ENCODE measurements around the gene BAHD1.

The BAHD1 gene

GRCh38 chr15:40489274-40490175 lies 48.8 kb downstream of the BAHD1 start:
- DNase-seq, result no peak

- DNase-seq, result no peak
These were observed 52.5 kb downstream of the BAHD1 start for GRCh38 chr15:40493089-40493840.

DNA sequence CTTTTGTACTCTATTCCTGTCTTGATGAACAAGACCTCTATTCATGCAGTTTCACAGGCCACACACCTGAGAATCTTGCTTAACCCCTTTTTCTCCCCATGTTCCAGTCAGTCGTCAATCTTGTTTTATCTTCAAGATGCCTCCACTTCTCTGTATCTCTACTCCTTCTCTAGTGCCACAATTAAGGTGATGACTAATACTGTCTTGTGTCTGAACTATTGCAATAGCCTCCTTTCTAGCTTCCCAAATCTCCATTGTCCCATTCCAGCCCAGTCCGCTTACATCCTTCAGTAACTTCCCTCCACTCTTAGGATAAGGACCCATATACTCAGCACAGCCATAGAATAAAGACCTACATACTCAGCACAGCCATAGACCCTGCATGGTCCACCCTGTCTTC lies 54.8 kb downstream of the BAHD1 start:
- DNase-seq, result no peak

GRCh38 chr15:40498418-40498817 lies 57.7 kb downstream of the BAHD1 start:
- DNase-seq, result no peak

GRCh38 chr15:40498891-40499290 lies 58.1 kb downstream of the BAHD1 start:
- no peak for DNase-seq

GRCh38 chr15:40499931-40500330 lies 59.2 kb downstream of the BAHD1 start:
- DNase-seq, result no peak

- DNase-seq, result no peak
These were observed 60.0 kb downstream of the BAHD1 start for GRCh38 chr15:40500568-40501330.

DNA sequence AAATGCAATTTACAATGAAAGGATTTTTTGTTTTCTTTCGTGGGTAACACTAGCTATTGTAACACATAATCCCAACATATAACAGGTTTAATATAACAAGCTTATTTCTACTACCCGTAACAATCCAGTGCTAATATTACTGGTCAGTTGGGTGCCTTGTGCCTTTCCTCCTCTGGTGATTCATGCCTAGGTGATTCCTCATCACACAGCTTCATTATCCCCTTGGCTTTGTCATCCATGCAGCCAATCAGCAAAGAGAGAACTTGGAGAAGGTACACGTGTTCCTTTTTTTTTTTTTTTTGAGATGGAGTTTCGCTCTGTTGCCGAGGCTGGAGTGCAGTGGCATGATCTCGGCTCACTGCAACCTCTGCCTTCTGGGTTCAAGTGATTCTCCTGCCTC lies 60.7 kb downstream of the BAHD1 start:
- DNase-seq, result no peak

DNA sequence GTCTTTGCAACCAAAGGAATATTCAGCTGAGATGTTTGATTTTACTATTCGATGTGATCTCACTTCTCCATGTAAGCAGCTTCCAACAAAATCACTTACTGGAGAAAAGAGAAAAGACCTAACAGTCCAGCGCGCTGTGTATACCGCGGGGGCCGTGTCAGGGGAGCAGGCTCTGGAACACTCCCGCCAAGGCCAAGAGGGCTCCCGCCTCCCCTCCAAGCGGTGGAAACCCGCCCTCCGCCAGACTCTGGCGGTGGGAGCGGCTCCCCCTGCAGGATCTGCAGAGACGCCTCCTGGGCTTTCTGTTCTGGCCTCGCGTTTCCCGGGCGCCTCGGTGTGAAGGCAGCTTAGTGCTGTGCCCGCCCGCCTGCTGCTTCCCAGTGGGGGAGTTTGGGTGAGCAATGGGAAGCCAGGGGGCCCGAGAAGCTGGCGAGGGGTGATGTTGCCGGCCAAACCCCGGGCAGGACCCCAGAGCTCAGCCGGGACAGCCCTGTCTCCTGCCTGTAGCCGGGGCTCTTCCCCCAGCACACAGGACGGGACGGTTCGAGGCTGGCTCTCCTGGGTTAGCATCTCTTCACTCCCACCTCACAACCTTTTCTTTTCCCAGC lies 66.3 kb downstream of the BAHD1 start:
- peak in 45 of 51 donors; percentile 8 to 82 (median 55) for DNase-seq

DNA sequence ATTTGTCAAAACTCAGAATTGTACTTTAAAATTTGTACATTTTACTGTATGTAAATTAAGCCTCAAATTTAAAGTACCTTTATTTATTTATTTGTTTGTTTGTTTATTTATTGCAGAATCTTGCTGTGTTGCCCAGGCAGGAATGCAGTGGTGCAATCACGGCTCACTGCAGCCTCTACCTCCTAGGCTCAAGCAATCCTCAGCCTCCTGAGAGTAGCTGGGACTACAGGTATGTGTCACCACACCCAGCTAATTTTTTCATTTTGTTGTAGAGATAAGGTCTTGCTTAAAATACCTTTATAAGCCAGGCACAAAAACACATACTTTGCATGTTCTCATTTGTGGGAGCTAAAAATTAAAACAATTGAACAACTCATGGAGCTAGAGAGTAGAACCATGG lies 67.5 kb downstream of the BAHD1 start:
- no peak for DNase-seq

DNA sequence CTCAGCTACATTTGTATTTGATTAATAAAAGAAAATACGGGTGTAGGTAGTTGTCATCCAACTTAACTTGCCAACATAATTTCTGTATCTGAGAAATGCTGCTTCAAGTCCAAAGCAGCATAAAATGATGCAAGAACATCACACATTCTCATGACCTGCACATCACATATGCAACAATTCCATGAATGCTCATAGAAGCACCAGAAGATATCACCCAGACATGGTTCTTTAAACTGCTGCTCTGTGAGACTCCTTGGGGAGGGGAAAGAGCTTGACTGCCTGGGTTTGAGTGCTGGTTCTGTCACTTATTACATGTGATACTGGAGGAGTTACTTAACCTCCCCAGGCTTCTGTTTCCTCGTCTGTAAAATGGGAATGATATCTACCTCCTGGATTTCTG lies 69.4 kb downstream of the BAHD1 start:
- no peak for DNase-seq

- peak in 6 of 51 donors; percentile 15 to 34 (median 22) for DNase-seq
These were observed 70.3 kb downstream of the BAHD1 start for GRCh38 chr15:40511093-40511471.

DNA sequence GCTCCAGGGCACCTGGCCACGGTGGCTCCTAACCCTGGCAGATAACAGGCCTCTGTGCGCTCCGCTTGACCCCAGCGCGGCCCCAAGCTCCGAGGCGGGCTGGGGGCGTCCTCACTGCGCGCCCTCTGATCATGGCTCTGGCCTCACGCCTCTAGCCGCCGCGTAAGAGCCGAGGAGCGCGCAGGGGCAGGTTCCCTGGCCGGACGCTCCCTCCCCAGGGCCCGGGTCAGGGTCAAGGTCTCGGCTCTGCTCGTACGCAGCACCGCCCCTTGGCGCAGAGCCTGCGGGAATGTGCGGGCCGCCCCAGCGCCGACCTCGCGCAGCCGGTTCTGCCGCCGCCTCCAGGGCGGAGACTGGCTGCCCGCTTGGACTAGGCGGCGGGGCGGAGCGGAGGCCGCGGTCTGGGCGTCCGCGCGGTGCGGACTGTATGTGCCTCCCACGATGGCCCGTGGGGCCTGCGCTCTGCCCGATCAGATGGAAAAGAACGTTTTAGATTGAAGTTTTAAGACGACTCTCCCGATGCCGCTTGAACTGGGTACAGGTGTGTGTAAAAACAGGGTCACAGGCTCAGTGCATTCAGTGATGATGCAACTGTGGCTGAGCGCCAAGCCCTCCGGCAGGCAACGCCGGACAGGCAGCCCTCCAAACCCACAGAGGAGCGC lies 70.8 kb downstream of the BAHD1 start:
- DNase-seq, result peak in 33 of 51 donors; percentile 2 to 56 (median 27)

DNA sequence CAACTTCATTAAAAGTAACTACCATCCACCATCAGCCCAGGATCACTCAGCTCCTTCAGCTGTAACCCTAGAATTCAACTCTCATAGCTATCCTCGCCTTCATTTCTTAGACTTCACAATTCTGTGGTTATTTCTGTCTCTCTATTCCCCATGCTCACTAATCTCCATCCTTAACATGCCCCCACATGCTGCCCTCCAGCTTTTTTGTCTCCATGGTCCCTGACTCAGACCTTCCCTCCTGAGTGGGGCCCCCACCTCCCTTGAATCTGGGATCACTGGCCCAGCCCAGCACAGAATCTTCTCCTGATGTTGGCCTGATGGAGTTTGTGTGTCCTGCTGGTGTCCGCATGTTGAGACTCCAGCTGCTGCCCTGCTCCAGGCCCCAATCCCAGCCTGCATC lies 71.7 kb downstream of the BAHD1 start:
- no peak for DNase-seq

DNA sequence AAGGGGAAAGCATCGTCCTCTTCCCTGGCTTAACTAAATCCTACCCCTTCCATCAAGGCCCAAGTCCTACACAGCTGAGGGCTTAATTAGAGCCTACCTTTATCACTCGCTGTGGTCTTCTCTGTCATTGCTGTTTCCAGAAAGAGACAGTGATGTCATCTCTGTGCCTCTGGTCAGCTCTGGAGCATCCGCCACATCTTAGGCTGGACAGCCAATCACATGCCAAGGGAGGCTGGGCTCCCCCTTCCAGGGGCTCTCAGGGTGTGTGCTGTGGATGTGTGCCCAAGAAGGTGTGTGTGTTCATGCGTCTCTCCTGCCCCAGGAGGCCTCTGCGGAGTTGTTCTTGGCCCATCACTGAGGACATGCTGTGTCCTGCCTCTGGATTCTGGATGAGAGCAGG lies 72.9 kb downstream of the BAHD1 start:
- no peak for DNase-seq

GRCh38 chr15:40516322-40516721 lies 75.6 kb downstream of the BAHD1 start:
- no peak for DNase-seq

Data from hypothalamus (tissue), 51 donors.